Gastrocnemius medialis (tissue), 4 donors: ENCODE results near the gene ZNF423. TPM values are rescaled to one million over a fixed set of nuclear protein-coding genes. Genes with fewer than 3 reads are reported as not detected.

Source experiments
- ATAC-seq, 2 donors: fragments of 150-250 bp; one replicate each; pipeline ENCODE4 v1.9.1; 2016
- DNase-seq, 2 donors: peaks; one replicate each; pipeline ENCODE4 v3.0.0-alpha.2; 2019
- H3K27ac ChIP-seq, 4 donors: fragments of 200-600 bp; sonication (generic); 1 replicate in 1 of 4; 2 replicates in 3 of 4; pipeline ENCODE4 v1.5.1; 2016 to 2018; ENCODE audit warnings: mild to moderate bottlenecking in 2 of 4, moderate library complexity in 1 of 4
- H3K27me3 ChIP-seq, 3 donors: fragments of 200-600 bp; sonication (generic) in 2 of 3; 1 replicate in 1 of 3; 2 replicates in 2 of 3; pipeline versions ENCODE4 v1.5.1 to v1.6.0; 2016 to 2019; ENCODE audit warnings: mild to moderate bottlenecking in 1 of 3, moderate library complexity in 1 of 3
- H3K36me3 ChIP-seq, 2 donors: fragments of 200-600 bp; sonication (generic) in 1 of 2; one replicate each; pipeline ENCODE4 v1.5.1; 2017 to 2018
- H3K4me1 ChIP-seq, 2 donors: fragments of 200-600 bp; sonication (generic) in 1 of 2; one replicate each; pipeline ENCODE4 v1.5.1; 2016 to 2017; ENCODE audit warnings: mild to moderate bottlenecking in 2 of 2
- H3K4me3 ChIP-seq, 4 donors: fragments of 200-600 bp; sonication (generic) in 3 of 4; 1 replicate in 1 of 4; 2 replicates in 3 of 4; pipeline ENCODE4 v1.5.1; 2016 to 2019; ENCODE audit warnings: mild to moderate bottlenecking in 2 of 4
- H3K9me3 ChIP-seq, 3 donors: fragments of 200-600 bp; sonication (generic) in 2 of 3; 1 replicate in 1 of 3; 2 replicates in 2 of 3; pipeline ENCODE4 v1.5.1; 2016 to 2019
- CTCF ChIP-seq, 5 experiments: fragments of 450-650 bp in 3 of 5; fragments of 200-600 bp in 2 of 5; sonication (generic) in 2 of 5; IDR thresholded peaks in 4 of 5; conservative IDR thresholded peaks in 1 of 5; 1 replicate in 4 of 5; 2 replicates in 1 of 5; pipeline ENCODE4 v1.5.1; 2016 to 2019; ENCODE audit warnings: antibody characterized with exemption in 5 of 5, mild to moderate bottlenecking in 3 of 5, moderate library complexity in 3 of 5
- POLR2A ChIP-seq, 2 donors: fragments of 450-650 bp; IDR thresholded peaks; one replicate each; pipeline ENCODE4 v1.6.1; 2017; ENCODE audit warnings: antibody characterized with exemption in 2 of 2, mild to moderate bottlenecking in 2 of 2, moderate library complexity in 2 of 2
- in situ Hi-C, 4 donors: fragments of 200-750 bp; cut with MboI; loops; one replicate each; pipeline versions ENCODE4 v1.15.0 to v1.8.0; 2017; ENCODE audit warnings: low sequenced_read_pairs in 4 of 4
- intact Hi-C: fragments of 100-400 bp; cut with DNase I; formaldehyde crosslinking; loops from one replicate; pipeline ENCODE4 v1.15.1; 2023; ENCODE audit warnings: low total_unique reads
- total RNA-seq, 4 donors: library from RNA; depleted of rRNA; stranded (reverse); fragments of >200 nt; gene quantifications; one replicate each; pipeline versions ENCODE4 v1.1.0 to v1.2.3, GENCODE V29; 2016

Gene ZNF423
- total RNA-seq, 4 donors from 2014 or later, result 8.4 to 15.8 (median 12.5) TPM

DNA sequence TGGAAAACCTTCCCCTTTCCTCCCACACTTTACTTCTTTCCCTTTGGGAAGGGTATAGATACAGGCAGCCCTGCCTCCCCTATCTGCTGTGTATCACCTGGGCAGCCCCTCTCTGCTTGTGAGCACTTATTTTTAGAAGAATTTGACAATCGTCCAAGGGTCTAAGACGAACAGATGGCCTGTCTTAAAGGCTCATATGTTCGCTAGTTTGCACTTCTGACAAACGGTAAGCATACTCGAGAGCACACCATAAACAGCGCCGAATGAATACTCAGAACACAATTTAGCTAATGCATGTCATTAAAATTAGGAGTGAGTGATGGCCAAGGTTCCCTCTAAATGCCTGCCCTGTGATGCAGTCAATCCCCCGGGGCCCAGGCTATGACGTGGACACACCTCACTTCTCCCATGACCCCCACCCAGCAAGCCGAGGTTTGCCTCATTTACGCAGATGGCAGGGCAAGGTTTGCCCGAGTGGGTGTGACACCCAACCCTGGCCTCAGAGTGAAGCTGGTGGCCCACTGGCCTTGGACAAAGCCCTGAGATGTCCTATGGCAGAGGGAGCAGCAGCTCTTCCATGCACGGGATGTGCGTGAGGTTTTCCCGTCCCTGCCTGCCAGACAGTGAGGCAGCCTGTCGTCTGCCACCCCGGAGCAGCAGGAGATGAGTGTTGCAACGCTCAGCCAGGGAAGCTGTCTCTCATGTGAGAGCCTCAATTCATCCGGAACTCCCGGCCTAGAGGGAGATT, 357.1 kb downstream of the ZNF423 start:
- Histone ChIP-seq H3K27ac (no peak overlapping the region), H3K4me3 (no peak overlapping the region), H3K36me3 (no peaks in the 10 kb centered on the region), H3K4me1 (peaks cover 0 to 12% of the 10 kb centered on the region in 2 donors), H3K9me3 (no peaks in the 10 kb centered on the region), H3K27me3 (no peaks in the 10 kb centered on the region)
- ATAC-seq (no peak), DNase-seq (no peak)
- no peak for TF ChIP-seq CTCF (IDR thresholded peaks at IDR 0.05 in 4 of 5, conservative IDR thresholded peaks at IDR 0.05 in 1 of 5)
- no peak for TF ChIP-seq POLR2A (IDR thresholded peaks at IDR 0.05)
- intact Hi-C loops, result no loop called here
- in situ Hi-C loops, result loop anchor here in 1 of 4 donors (25.0 kb wide), 1 partner anchor 363 kb away; the partner anchor contains the start of gene ZNF423

- TF ChIP-seq CTCF (IDR thresholded peaks at IDR 0.05 in 4 of 5, conservative IDR thresholded peaks at IDR 0.05 in 1 of 5) (no peak), POLR2A (IDR thresholded peaks at IDR 0.05) (no peak)
- intact Hi-C loops, result no loop called here
These were observed 357.6 kb downstream of the ZNF423 start for GRCh38 chr16:49498264-49498663.

GRCh38 chr16:49497466-49497865, 358.4 kb downstream of the ZNF423 start:
- Histone ChIP-seq H3K27ac (no peak overlapping the region), H3K27me3 (no peaks in the 10 kb centered on the region), H3K4me1 (peaks cover 2 to 13% of the 10 kb centered on the region in 2 donors), H3K36me3 (no peaks in the 10 kb centered on the region), H3K9me3 (no peaks in the 10 kb centered on the region), H3K4me3 (no peak overlapping the region)
- DNase-seq (no peak), ATAC-seq (no peak)
- TF ChIP-seq POLR2A (IDR thresholded peaks at IDR 0.05) (no peak), CTCF (IDR thresholded peaks at IDR 0.05 in 4 of 5, conservative IDR thresholded peaks at IDR 0.05 in 1 of 5) (no peak)
- in situ Hi-C loops (loop anchor here in 1 of 4 donors (25.0 kb wide), 1 partner anchor 365 kb away; the partner anchor contains the start of gene ZNF423), intact Hi-C loops (no loop called here)

More at GRCh38 chr16:49498264-49498663, 357.6 kb downstream of the ZNF423 start:
- Histone ChIP-seq H3K9me3 (no peaks in the 10 kb centered on the region), H3K4me1 (peaks cover 0 to 12% of the 10 kb centered on the region in 2 donors), H3K36me3 (no peaks in the 10 kb centered on the region), H3K27ac (no peak overlapping the region), H3K27me3 (no peaks in the 10 kb centered on the region), H3K4me3 (no peak overlapping the region)
- DNase-seq (no peak), ATAC-seq (no peak)
- in situ Hi-C loops, result loop anchor here in 1 of 4 donors (25.0 kb wide), 1 partner anchor 364 kb away; the partner anchor contains the start of gene ZNF423

GRCh38 chr16:49496656-49497055, 359.3 kb downstream of the ZNF423 start:
- TF ChIP-seq CTCF (IDR thresholded peaks at IDR 0.05 in 4 of 5, conservative IDR thresholded peaks at IDR 0.05 in 1 of 5) (no peak), POLR2A (IDR thresholded peaks at IDR 0.05) (no peak)
- Histone ChIP-seq H3K27me3 (no peaks in the 10 kb centered on the region), H3K36me3 (no peaks in the 10 kb centered on the region), H3K4me3 (no peak overlapping the region), H3K4me1 (peaks cover 5 to 21% of the 10 kb centered on the region in 2 donors), H3K27ac (no peak overlapping the region), H3K9me3 (no peaks in the 10 kb centered on the region)
- no peak for ATAC-seq
- intact Hi-C loops, result no loop called here
- in situ Hi-C loops, result loop anchor here in 1 of 4 donors (25.0 kb wide), 1 partner anchor 366 kb away; the partner anchor contains the start of gene ZNF423
- no peak for DNase-seq
